ENCODE measurements around the gene NCOA1.

DNA sequence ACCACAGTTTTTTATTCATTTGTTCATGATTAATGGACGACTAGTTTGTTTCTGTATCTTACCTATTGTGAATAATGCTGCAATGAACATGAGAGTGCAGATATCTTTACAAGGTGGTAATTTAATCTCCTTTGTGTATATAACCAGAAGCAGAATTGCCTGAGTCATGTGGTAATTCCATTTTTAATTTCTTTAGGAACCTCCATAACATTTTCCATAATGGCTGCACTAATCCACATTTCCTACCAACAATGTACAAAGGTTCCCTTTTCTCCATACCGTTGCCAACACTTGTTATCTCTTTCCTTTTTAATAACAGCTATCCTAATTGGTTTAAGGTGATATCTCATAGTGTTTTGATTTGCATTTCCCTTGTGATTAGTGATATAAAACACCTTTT is 36.5 kb downstream of the NCOA1 start:
- TF ChIP-seq POLR2A (IDR thresholded peaks at IDR 0.05; ENCODE audit: low read depth, low read length) (no peak), TAF1 (IDR thresholded peaks at IDR 0.05; ENCODE audit: low read depth, low read length) (no peak)

Measured in GM12891 (cell line).